A673 (cell line): Measurements from ENCODE around the gene BMERB1. TPM values are rescaled to one million over a fixed set of nuclear protein-coding genes. Genes with fewer than 3 reads are reported as not detected.
"Not testable (repeated sequence)": the region's sequence is repeated elsewhere in the genome, so short reads cannot be mapped to it uniquely, and the experiment has no call there.

ENCODE experiments used
- BruUV-seq: library from RNA; stranded (reverse); fragments of 400-500 nt; replicated peaks from 2 replicates; lab custom pipeline; 2021; lab: Mats Ljungman, UMichigan
- CTCF ChIA-PET: fragments of 300-600 bp; sonication (Branson Sonifier 250); formaldehyde crosslinking; loops from one replicate; lab custom pipeline; 2022; ENCODE audit warnings: antibody characterized with exemption; lab: Charles Lee
- POLR2A ChIA-PET: fragments of 300-600 bp; sonication (Branson Sonifier 250); formaldehyde crosslinking; loops from one replicate; lab custom pipeline; 2022; ENCODE audit warnings: antibody characterized with exemption; ENCODE audit not compliant: low non-redundant PET; lab: Charles Lee
- DNase-seq: peaks from one replicate; pipeline ENCODE4 v3.0.0-alpha.2; 2015; ENCODE audit warnings: low spot score
- H3K27ac ChIP-seq: fragments of 200-600 bp; sonication (generic); 2 replicates; pipeline ENCODE4 v1.5.1; 2016; ENCODE audit warnings: mixed run types, low read depth, mild to moderate bottlenecking, mixed read lengths, antibody characterized with exemption, low read length; ENCODE audit not compliant: poor library complexity, severe bottlenecking
- H3K27me3 ChIP-seq: fragments of 200-600 bp; sonication (generic); replicated peaks from 2 replicates; pipeline ENCODE4 v1.6.1; 2017; ENCODE audit warnings: mixed run types, low read depth, mild to moderate bottlenecking, mixed read lengths, antibody characterized with exemption, low read length; ENCODE audit not compliant: insufficient read depth, poor library complexity
- H3K36me3 ChIP-seq: fragments of 200-600 bp; sonication (generic); 2 replicates; pipeline ENCODE4 v1.6.1; 2016; ENCODE audit warnings: mixed run types, mild to moderate bottlenecking, mixed read lengths, antibody characterized with exemption, low read length; ENCODE audit not compliant: insufficient read depth, poor library complexity, severe bottlenecking
- H3K4me1 ChIP-seq: fragments of 200-600 bp; sonication (generic); 2 replicates; pipeline ENCODE4 v1.6.1; 2017; ENCODE audit warnings: mixed run types, mild to moderate bottlenecking, mixed read lengths, antibody characterized with exemption, low read length; ENCODE audit not compliant: insufficient read depth, poor library complexity, severe bottlenecking
- H3K4me3 ChIP-seq: fragments of 200-600 bp; sonication (generic); 2 replicates; pipeline ENCODE4 v1.5.1; 2016; ENCODE audit warnings: low read depth, mixed run types, mild to moderate bottlenecking, mixed read lengths, low read length; ENCODE audit not compliant: poor library complexity, severe bottlenecking
- H3K9me3 ChIP-seq: fragments of 200-600 bp; sonication (generic); 2 replicates; pipeline ENCODE4 v1.6.1; 2016; ENCODE audit warnings: mixed run types, low read depth, mild to moderate bottlenecking, mixed read lengths, antibody characterized with exemption, low read length; ENCODE audit not compliant: poor library complexity, severe bottlenecking
- CTCF ChIP-seq: fragments of 300-800, 200-600 bp; sonication (generic); conservative IDR thresholded peaks from 2 replicates; pipeline ENCODE4 v1.5.1; 2017; ENCODE audit warnings: low read depth, mild to moderate bottlenecking, antibody characterized with exemption, low read length, moderate library complexity, mixed read lengths
- EZH2 ChIP-seq: fragments of 200-600 bp; sonication (generic); IDR thresholded peaks from 2 replicates; pipeline ENCODE4 v1.6.1; 2017; ENCODE audit warnings: borderline replicate concordance, low read depth, mild to moderate bottlenecking, mixed read lengths, antibody characterized with exemption, low read length; ENCODE audit not compliant: poor library complexity, severe bottlenecking
- intact Hi-C: fragments of 100-400 bp; cut with micrococcal nuclease; formaldehyde crosslinking; loops from one replicate; pipeline ENCODE4 v1.10.0; 2022; ENCODE audit not compliant: unreplicated experiment
- total RNA-seq: library from RNA; stranded (reverse); gene quantifications from 2 replicates; pipeline ENCODE4 v1.2.3, GENCODE V29; 2021

The BMERB1 gene
- total RNA-seq, 1 experiment from 2014 or later, result 11.5 TPM

- no peaks in the 10 kb centered on the region for H3K27me3 ChIP-seq
- intact Hi-C loops, result no loop called here
- H3K27ac ChIP-seq, result no peak overlapping the region
- CTCF ChIA-PET, result no interaction called here
- H3K36me3 ChIP-seq, result peaks cover 78% of the 10 kb centered on the region
- H3K9me3 ChIP-seq, result no peaks in the 10 kb centered on the region
- no peaks in the 10 kb centered on the region for H3K4me1 ChIP-seq
- DNase-seq, result no peak
- TF ChIP-seq CTCF (no peak), EZH2 (no peak)
- POLR2A ChIA-PET, result no interaction called here
- BruUV-seq, result no TSS peak
- no peak overlapping the region for H3K4me3 ChIP-seq
Observed at GRCh38 chr16:15605839-15606517, 171.6 kb downstream of the BMERB1 start.

- CTCF ChIA-PET, result no interaction called here
- no TSS peak for BruUV-seq
- DNase-seq, result no peak
- no peaks in the 10 kb centered on the region for H3K27me3 ChIP-seq
- H3K4me1 ChIP-seq, result no peaks in the 10 kb centered on the region
- peaks cover 75% of the 10 kb centered on the region for H3K36me3 ChIP-seq
- H3K4me3 ChIP-seq, result no peak overlapping the region
- H3K9me3 ChIP-seq, result no peaks in the 10 kb centered on the region
- POLR2A ChIA-PET, result no interaction called here
- TF ChIP-seq CTCF (no peak), EZH2 (no peak)
- H3K27ac ChIP-seq, result no peak overlapping the region
- intact Hi-C loops, result no loop called here
Observed at GRCh38 chr16:15606518-15607220, 172.3 kb downstream of the BMERB1 start.

GRCh38 chr16:15607221-15607699 is 172.9 kb downstream of the BMERB1 start:
- H3K4me3 ChIP-seq, H3K27me3 ChIP-seq, H3K9me3 ChIP-seq, CTCF ChIA-PET, DNase-seq, intact Hi-C loops, BruUV-seq, POLR2A ChIA-PET, H3K4me1 ChIP-seq, H3K27ac ChIP-seq: not testable (repeated sequence)
- peaks cover 75% of the 10 kb centered on the region for H3K36me3 ChIP-seq
